ENCODE data around the gene IRF9. TPM values are rescaled to one million over a fixed set of nuclear protein-coding genes. Genes with fewer than 3 reads are reported as not detected.

IRF9 gene
- total and polyA plus RNA-seq, 2 of the 13 experiments (the other 11 are each of a cell fraction or from before 2014, with no cell fraction given): 14.9 to 49.7 TPM

DNA sequence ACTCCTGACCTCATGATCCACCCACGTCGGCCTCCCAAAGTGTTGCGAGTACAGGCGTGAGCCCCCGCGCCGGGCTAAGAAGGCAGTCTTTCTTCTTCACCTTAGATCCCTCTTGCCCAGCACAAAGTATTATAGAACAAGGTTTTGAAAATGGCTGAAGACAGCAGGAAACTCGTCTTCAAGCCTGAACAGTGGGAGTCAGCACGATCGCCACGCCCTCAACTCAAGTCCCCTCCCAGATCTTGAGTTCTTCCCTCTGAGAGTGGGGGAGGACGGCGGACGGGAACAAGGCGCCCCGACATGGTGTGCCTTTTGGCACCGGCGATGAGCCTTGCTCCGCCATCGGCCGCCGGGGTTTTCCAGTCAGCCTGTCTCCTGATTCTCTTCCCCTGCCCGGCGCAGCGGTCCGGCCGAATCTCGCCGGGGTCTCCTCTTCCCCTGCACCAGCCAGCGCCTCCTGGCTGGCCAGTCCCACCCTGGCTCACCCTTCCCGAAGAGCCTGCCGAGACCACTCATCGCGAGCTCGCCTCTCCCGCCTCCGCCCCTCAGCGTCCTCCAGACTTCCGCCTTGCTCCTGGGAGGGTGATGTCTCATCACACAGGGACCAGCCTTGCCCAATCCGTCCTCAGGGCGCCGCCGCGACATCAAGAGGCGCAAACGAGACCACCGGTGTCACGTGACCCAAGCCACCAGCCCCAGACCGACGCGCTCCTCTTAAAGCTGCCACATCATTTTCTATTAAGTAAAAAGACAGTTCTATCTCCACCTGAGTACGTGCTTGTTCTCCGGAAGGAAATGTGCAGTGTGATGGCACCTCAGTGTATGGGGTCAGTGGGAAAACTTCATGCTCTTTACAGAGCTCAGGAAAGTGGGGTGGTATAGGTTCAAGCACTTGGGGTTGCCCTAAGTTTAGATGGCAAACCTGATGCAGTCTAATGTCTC, 52.1 kb downstream of the IRF9 start, which contains the start of gene CHMP4A (continued):
- TF ChIP-seq ZNF136 (CRISPR knock-in tag; IDR thresholded peaks at IDR 0.05; ENCODE audit: low read depth): peak; percentile 91; the same call in 1 of the 2 replicates
- TF ChIP-seq RBAK (CRISPR knock-in tag; IDR thresholded peaks at IDR 0.05): peak; percentile 60
- TF ChIP-seq PHF21A (CRISPR knock-in tag; IDR thresholded peaks at IDR 0.05): no peak
- peak; percentile 75; the same call in 1 of the 2 replicates for TF ChIP-seq SNAPC2 (CRISPR knock-in tag; IDR thresholded peaks at IDR 0.05)
- TF ChIP-seq ZNF850 (CRISPR knock-in tag; conservative IDR thresholded peaks at IDR 0.05): no peak
- TF ChIP-seq, protein P1, sequence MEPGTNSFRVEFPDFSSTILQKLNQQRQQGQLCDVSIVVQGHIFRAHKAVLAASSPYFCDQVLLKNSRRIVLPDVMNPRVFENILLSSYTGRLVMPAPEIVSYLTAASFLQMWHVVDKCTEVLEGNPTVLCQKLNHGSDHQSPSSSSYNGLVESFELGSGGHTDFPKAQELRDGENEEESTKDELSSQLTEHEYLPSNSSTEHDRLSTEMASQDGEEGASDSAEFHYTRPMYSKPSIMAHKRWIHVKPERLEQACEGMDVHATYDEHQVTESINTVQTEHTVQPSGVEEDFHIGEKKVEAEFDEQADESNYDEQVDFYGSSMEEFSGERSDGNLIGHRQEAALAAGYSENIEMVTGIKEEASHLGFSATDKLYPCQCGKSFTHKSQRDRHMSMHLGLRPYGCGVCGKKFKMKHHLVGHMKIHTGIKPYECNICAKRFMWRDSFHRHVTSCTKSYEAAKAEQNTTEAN (CRISPR knock-in tag; conservative IDR thresholded peaks at IDR 0.05): peak; percentile 77
- peak; percentile 85 for TF ChIP-seq FOXA3 (CRISPR knock-in tag; IDR thresholded peaks at IDR 0.05)
- TF ChIP-seq, protein P2, sequence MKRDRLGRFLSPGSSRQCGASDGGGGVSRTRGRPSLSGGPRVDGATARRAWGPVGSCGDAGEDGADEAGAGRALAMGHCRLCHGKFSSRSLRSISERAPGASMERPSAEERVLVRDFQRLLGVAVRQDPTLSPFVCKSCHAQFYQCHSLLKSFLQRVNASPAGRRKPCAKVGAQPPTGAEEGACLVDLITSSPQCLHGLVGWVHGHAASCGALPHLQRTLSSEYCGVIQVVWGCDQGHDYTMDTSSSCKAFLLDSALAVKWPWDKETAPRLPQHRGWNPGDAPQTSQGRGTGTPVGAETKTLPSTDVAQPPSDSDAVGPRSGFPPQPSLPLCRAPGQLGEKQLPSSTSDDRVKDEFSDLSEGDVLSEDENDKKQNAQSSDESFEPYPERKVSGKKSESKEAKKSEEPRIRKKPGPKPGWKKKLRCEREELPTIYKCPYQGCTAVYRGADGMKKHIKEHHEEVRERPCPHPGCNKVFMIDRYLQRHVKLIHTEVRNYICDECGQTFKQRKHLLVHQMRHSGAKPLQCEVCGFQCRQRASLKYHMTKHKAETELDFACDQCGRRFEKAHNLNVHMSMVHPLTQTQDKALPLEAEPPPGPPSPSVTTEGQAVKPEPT (CRISPR knock-in tag; IDR thresholded peaks at IDR 0.05; ENCODE audit: low read depth): peak; percentile 96
- TF ChIP-seq ATRX (CRISPR knock-in tag; IDR thresholded peaks at IDR 0.05; ENCODE audit: borderline replicate concordance): no peak
- peak; percentile 99 for TF ChIP-seq MYC (CRISPR knock-in tag; IDR thresholded peaks at IDR 0.05; ENCODE audit: borderline replicate concordance)
- peak; percentile 98 for TF ChIP-seq TAF1 (CRISPR knock-in tag; IDR thresholded peaks at IDR 0.05)
- peak; percentile 89; the same call in 1 of the 2 replicates for TF ChIP-seq ZNF709 (CRISPR knock-in tag; IDR thresholded peaks at IDR 0.05)
- no peak; the same call in none of the 2 replicates for TF ChIP-seq ZNF451 (CRISPR knock-in tag; IDR thresholded peaks at IDR 0.05)
- TF ChIP-seq ZBTB7B (CRISPR knock-in tag; IDR thresholded peaks at IDR 0.05): peak; percentile 83
- peak; percentile 94 for TF ChIP-seq GLI4 (CRISPR knock-in tag; IDR thresholded peaks at IDR 0.05; ENCODE audit: borderline replicate concordance)
- TF ChIP-seq NFYC (CRISPR knock-in tag; IDR thresholded peaks at IDR 0.05): peak; percentile 99
- TF ChIP-seq ZNF207 (IDR thresholded peaks at IDR 0.05; ENCODE audit: borderline replicate concordance): peak; percentile 100
- TF ChIP-seq LCORL (IDR thresholded peaks at IDR 0.05): peak; percentile 95
- TF ChIP-seq LCORL (CRISPR knock-in tag; IDR thresholded peaks at IDR 0.05): peak; percentile 87
- peak; percentile 88; the same call in 1 of the 2 replicates for TF ChIP-seq ZBTB8A (CRISPR knock-in tag; IDR thresholded peaks at IDR 0.05; ENCODE audit: borderline replicate concordance, low read depth)
- TF ChIP-seq NFIB (CRISPR knock-in tag; IDR thresholded peaks at IDR 0.05; ENCODE audit: borderline replicate concordance): no peak
- TF ChIP-seq, protein P3, sequence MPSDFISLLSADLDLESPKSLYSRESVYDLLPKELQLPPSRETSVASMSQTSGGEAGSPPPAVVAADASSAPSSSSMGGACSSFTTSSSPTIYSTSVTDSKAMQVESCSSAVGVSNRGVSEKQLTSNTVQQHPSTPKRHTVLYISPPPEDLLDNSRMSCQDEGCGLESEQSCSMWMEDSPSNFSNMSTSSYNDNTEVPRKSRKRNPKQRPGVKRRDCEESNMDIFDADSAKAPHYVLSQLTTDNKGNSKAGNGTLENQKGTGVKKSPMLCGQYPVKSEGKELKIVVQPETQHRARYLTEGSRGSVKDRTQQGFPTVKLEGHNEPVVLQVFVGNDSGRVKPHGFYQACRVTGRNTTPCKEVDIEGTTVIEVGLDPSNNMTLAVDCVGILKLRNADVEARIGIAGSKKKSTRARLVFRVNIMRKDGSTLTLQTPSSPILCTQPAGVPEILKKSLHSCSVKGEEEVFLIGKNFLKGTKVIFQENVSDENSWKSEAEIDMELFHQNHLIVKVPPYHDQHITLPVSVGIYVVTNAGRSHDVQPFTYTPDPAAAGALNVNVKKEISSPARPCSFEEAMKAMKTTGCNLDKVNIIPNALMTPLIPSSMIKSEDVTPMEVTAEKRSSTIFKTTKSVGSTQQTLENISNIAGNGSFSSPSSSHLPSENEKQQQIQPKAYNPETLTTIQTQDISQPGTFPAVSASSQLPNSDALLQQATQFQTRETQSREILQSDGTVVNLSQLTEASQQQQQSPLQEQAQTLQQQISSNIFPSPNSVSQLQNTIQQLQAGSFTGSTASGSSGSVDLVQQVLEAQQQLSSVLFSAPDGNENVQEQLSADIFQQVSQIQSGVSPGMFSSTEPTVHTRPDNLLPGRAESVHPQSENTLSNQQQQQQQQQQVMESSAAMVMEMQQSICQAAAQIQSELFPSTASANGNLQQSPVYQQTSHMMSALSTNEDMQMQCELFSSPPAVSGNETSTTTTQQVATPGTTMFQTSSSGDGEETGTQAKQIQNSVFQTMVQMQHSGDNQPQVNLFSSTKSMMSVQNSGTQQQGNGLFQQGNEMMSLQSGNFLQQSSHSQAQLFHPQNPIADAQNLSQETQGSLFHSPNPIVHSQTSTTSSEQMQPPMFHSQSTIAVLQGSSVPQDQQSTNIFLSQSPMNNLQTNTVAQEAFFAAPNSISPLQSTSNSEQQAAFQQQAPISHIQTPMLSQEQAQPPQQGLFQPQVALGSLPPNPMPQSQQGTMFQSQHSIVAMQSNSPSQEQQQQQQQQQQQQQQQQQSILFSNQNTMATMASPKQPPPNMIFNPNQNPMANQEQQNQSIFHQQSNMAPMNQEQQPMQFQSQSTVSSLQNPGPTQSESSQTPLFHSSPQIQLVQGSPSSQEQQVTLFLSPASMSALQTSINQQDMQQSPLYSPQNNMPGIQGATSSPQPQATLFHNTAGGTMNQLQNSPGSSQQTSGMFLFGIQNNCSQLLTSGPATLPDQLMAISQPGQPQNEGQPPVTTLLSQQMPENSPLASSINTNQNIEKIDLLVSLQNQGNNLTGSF (CRISPR knock-in tag; IDR thresholded peaks at IDR 0.05): peak; percentile 95

Data from HepG2 (cell line).